Measurements from ENCODE around the gene DOK6. TPM values are rescaled to one million over a fixed set of nuclear protein-coding genes. Genes with fewer than 3 reads are reported as not detected.

DOK6 gene
- total RNA-seq, 1 donor from 2014 or later: 3.2 TPM

GRCh38 chr18:69558052-69558451 lies 157.4 kb downstream of the DOK6 start:
- Histone ChIP-seq H3K27ac (no peak overlapping the region), H3K4me1 (no peaks in the 10 kb centered on the region), H3K4me3 (no peak overlapping the region), H3K36me3 (no peaks in the 10 kb centered on the region), H3K9me3 (no peaks in the 10 kb centered on the region), H3K27me3 (ENCODE audit: low read depth) (no peaks in the 10 kb centered on the region)
- TF ChIP-seq, protein P1, sequence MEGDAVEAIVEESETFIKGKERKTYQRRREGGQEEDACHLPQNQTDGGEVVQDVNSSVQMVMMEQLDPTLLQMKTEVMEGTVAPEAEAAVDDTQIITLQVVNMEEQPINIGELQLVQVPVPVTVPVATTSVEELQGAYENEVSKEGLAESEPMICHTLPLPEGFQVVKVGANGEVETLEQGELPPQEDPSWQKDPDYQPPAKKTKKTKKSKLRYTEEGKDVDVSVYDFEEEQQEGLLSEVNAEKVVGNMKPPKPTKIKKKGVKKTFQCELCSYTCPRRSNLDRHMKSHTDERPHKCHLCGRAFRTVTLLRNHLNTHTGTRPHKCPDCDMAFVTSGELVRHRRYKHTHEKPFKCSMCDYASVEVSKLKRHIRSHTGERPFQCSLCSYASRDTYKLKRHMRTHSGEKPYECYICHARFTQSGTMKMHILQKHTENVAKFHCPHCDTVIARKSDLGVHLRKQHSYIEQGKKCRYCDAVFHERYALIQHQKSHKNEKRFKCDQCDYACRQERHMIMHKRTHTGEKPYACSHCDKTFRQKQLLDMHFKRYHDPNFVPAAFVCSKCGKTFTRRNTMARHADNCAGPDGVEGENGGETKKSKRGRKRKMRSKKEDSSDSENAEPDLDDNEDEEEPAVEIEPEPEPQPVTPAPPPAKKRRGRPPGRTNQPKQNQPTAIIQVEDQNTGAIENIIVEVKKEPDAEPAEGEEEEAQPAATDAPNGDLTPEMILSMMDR (IDR thresholded peaks at IDR 0.05): no peak
- ATAC-seq: no peak
- intact Hi-C loops (cut with DNase I): no loop called here
- DNase-seq: no peak

- intact Hi-C loops (cut with DNase I): no loop called here
- DNase-seq (no peak), ATAC-seq (no peak)
- Histone ChIP-seq H3K27ac (no peak overlapping the region), H3K36me3 (no peaks in the 10 kb centered on the region), H3K4me3 (no peak overlapping the region), H3K27me3 (ENCODE audit: low read depth) (no peaks in the 10 kb centered on the region), H3K9me3 (no peaks in the 10 kb centered on the region), H3K4me1 (no peaks in the 10 kb centered on the region)
- TF ChIP-seq, protein P1 (IDR thresholded peaks at IDR 0.05): no peak
These were observed 158.9 kb downstream of the DOK6 start for GRCh38 chr18:69559604-69560003.

- TF ChIP-seq, protein P1 (IDR thresholded peaks at IDR 0.05): no peak
These were observed 163.9 kb downstream of the DOK6 start for GRCh38 chr18:69564602-69565001.

GRCh38 chr18:69567813-69568488 lies 167.3 kb downstream of the DOK6 start:
- TF ChIP-seq, protein P1 (IDR thresholded peaks at IDR 0.05): no peak
- no peaks in the 10 kb centered on the region for H3K9me3 ChIP-seq
- no peak overlapping the region for H3K27ac ChIP-seq
- H3K27me3 ChIP-seq (ENCODE audit: low read depth): no peaks in the 10 kb centered on the region
- H3K36me3 ChIP-seq: no peaks in the 10 kb centered on the region
- ATAC-seq (no peak), DNase-seq (no peak)
- H3K4me1 ChIP-seq: no peaks in the 10 kb centered on the region
- intact Hi-C loops (cut with DNase I): no loop called here
- H3K4me3 ChIP-seq: no peak overlapping the region

More at GRCh38 chr18:69564602-69565001, 163.9 kb downstream of the DOK6 start:
- no peaks in the 10 kb centered on the region for H3K4me1 ChIP-seq
- H3K9me3 ChIP-seq: no peaks in the 10 kb centered on the region
- no peak overlapping the region for H3K4me3 ChIP-seq
- ATAC-seq (no peak), DNase-seq (no peak)
- intact Hi-C loops (cut with DNase I): no loop called here
- H3K27me3 ChIP-seq (ENCODE audit: low read depth): no peaks in the 10 kb centered on the region
- H3K36me3 ChIP-seq: no peaks in the 10 kb centered on the region
- no peak overlapping the region for H3K27ac ChIP-seq

GRCh38 chr18:69569133-69569532 lies 168.4 kb downstream of the DOK6 start:
- Histone ChIP-seq H3K36me3 (no peaks in the 10 kb centered on the region), H3K27ac (no peak overlapping the region), H3K4me3 (no peak overlapping the region), H3K9me3 (no peaks in the 10 kb centered on the region), H3K27me3 (ENCODE audit: low read depth) (no peaks in the 10 kb centered on the region), H3K4me1 (no peaks in the 10 kb centered on the region)
- intact Hi-C loops (cut with DNase I): no loop called here
- TF ChIP-seq, protein P1 (IDR thresholded peaks at IDR 0.05): no peak
- DNase-seq: no peak
- ATAC-seq: no peak

Data from lower lobe of right lung (tissue), 2 donors.